Trophoblast cell (in vitro differentiated cells and primary cell): Measurements from ENCODE around the gene EEF1A2.

Source experiments
- DNase-seq, 2 donors: peaks; one replicate each; pipeline ENCODE4 v3.0.0-alpha.2; 2016
- H2AFZ ChIP-seq: 2 replicates; pipeline ENCODE4 v1.6.1; 2013; ENCODE audit warnings: low read length, moderate library complexity, mild to moderate bottlenecking; ENCODE audit not compliant: insufficient read depth, poor library complexity
- H2AK5ac ChIP-seq: 2 replicates; pipeline ENCODE4 v1.6.1; 2013; ENCODE audit warnings: mild to moderate bottlenecking, low read length
- H2BK120ac ChIP-seq: 2 replicates; pipeline ENCODE4 v1.6.1; 2013; ENCODE audit warnings: low read length, mild to moderate bottlenecking, moderate library complexity; ENCODE audit not compliant: insufficient read depth, poor library complexity
- H2BK12ac ChIP-seq: 2 replicates; pipeline ENCODE4 v1.6.1; 2013; ENCODE audit warnings: mild to moderate bottlenecking, low read length, moderate library complexity
- H2BK5ac ChIP-seq: 2 replicates; pipeline ENCODE4 v1.6.1; 2013; ENCODE audit warnings: low read length, low read depth, moderate library complexity, mild to moderate bottlenecking; ENCODE audit not compliant: poor library complexity
- H3K14ac ChIP-seq: 2 replicates; pipeline ENCODE4 v1.6.1; 2013; ENCODE audit warnings: mild to moderate bottlenecking, low read length
- H3K18ac ChIP-seq: 2 replicates; pipeline ENCODE4 v1.6.1; 2013; ENCODE audit warnings: mild to moderate bottlenecking, low read length
- H3K23ac ChIP-seq: 2 replicates; pipeline ENCODE4 v1.6.1; 2013; ENCODE audit warnings: low read length
- H3K27ac ChIP-seq: 2 replicates; pipeline ENCODE4 v1.5.1; 2013; ENCODE audit warnings: low read depth, mild to moderate bottlenecking, inconsistent platforms, low read length, moderate library complexity
- H3K27me3 ChIP-seq: 2 replicates; pipeline ENCODE4 v1.6.1; 2013; ENCODE audit warnings: inconsistent platforms, mild to moderate bottlenecking, low read length, moderate library complexity; ENCODE audit not compliant: insufficient read depth
- H3K36me3 ChIP-seq, 2 experiments: 1 replicate in 1 of 2; 2 replicates in 1 of 2; pipeline ENCODE4 v1.6.1; 2013; ENCODE audit warnings: low read length in 2 of 2, mild to moderate bottlenecking in 2 of 2, moderate library complexity in 1 of 2; ENCODE audit not compliant: insufficient read depth in 2 of 2, control insufficient read depth in 1 of 2
- H3K4ac ChIP-seq: 2 replicates; pipeline ENCODE4 v1.6.1; 2013; ENCODE audit warnings: low read depth, mild to moderate bottlenecking, low read length, moderate library complexity
- H3K4me1 ChIP-seq, 2 experiments: 1 replicate in 1 of 2; 2 replicates in 1 of 2; pipeline ENCODE4 v1.6.1; 2013; ENCODE audit warnings: low read length in 2 of 2, mild to moderate bottlenecking in 2 of 2, moderate library complexity in 1 of 2; ENCODE audit not compliant: insufficient read depth in 2 of 2, control insufficient read depth in 1 of 2
- H3K4me2 ChIP-seq: 2 replicates; pipeline ENCODE4 v1.6.1; 2013; ENCODE audit warnings: inconsistent platforms, mild to moderate bottlenecking, low read length, moderate library complexity
- H3K4me3 ChIP-seq: 2 replicates; pipeline ENCODE4 v1.5.1; 2013; ENCODE audit warnings: mild to moderate bottlenecking, low read depth, low read length, inconsistent platforms
- H3K79me1 ChIP-seq: one replicate; pipeline ENCODE4 v1.6.1; 2013; ENCODE audit warnings: low read length
- H3K79me2 ChIP-seq: 2 replicates; pipeline ENCODE4 v1.6.1; 2013; ENCODE audit warnings: low read length, mild to moderate bottlenecking; ENCODE audit not compliant: control insufficient read depth, insufficient read depth, poor library complexity
- H3K9ac ChIP-seq: 2 replicates; pipeline ENCODE4 v1.6.1; 2013; ENCODE audit warnings: mild to moderate bottlenecking, low read length
- H3K9me3 ChIP-seq: 2 replicates; pipeline ENCODE4 v1.6.1; 2013; ENCODE audit warnings: low read depth, mild to moderate bottlenecking, control low read depth, inconsistent platforms, low read length; ENCODE audit not compliant: insufficient read depth
- H4K12ac ChIP-seq: 2 replicates; pipeline ENCODE4 v1.6.1; 2013; ENCODE audit warnings: low read depth, mild to moderate bottlenecking, low read length, moderate library complexity
- H4K8ac ChIP-seq: 2 replicates; pipeline ENCODE4 v1.6.1; 2013; ENCODE audit warnings: low read depth, mild to moderate bottlenecking, low read length, moderate library complexity
- H4K91ac ChIP-seq: one replicate; pipeline ENCODE4 v1.6.1; 2013; ENCODE audit warnings: low read depth, mild to moderate bottlenecking, low read length, moderate library complexity
- WGBS: extraction: QIAGEN DNeasy Blood & Tissue Kit; methylation state at CpG from one replicate; pipeline ENCODE4 v1.1.7; 2013; ENCODE audit warnings: missing lambda C conversion rate; ENCODE audit not compliant: insufficient read length, insufficient coverage; ENCODE audit errors: extremely low coverage; 5-methylcytosine and 5-hydroxymethylcytosine counted together

EEF1A2 gene

GRCh38 chr20:63508072-63508768 lies 9.3 kb upstream of the EEF1A2 start:
- Histone ChIP-seq H3K79me1 (no peaks in the 10 kb centered on the region), H4K8ac (no peak overlapping the region), H3K27me3 (no peaks in the 10 kb centered on the region), H2BK120ac (no peak overlapping the region), H2AK5ac (no peak overlapping the region), H2BK5ac (no peak overlapping the region), H4K12ac (no peak overlapping the region), H2BK12ac (no peak overlapping the region), H4K91ac (no peak overlapping the region), H3K36me3 (no peaks in the 10 kb centered on the region), H3K4ac (no peak overlapping the region), H3K4me1 (no peaks in the 10 kb centered on the region), H3K9ac (no peak overlapping the region), H3K27ac (no peak overlapping the region), H3K79me2 (no peaks in the 10 kb centered on the region), H3K18ac (no peak overlapping the region), H2AFZ (no peak overlapping the region), H3K4me2 (no peak overlapping the region), H3K9me3 (peaks cover 12% of the 10 kb centered on the region), H3K14ac (no peak overlapping the region), H3K4me3 (no peak overlapping the region), H3K23ac (no peak overlapping the region)
- DNase-seq, result no peak
- WGBS, result no CpG with 5 or more reads among the region's 33 CpGs

- Histone ChIP-seq H3K27me3 (no peaks in the 10 kb centered on the region), H2AFZ (no peak overlapping the region), H3K27ac (no peak overlapping the region), H3K36me3 (no peaks in the 10 kb centered on the region), H4K8ac (no peak overlapping the region), H2AK5ac (no peak overlapping the region), H4K91ac (no peak overlapping the region), H3K4me1 (no peaks in the 10 kb centered on the region), H3K4me2 (no peak overlapping the region), H3K23ac (no peak overlapping the region), H3K4ac (no peak overlapping the region), H2BK12ac (no peak overlapping the region), H4K12ac (no peak overlapping the region), H3K9ac (no peak overlapping the region), H3K14ac (no peak overlapping the region), H3K18ac (no peak overlapping the region), H3K79me1 (no peaks in the 10 kb centered on the region), H2BK5ac (no peak overlapping the region), H3K79me2 (no peaks in the 10 kb centered on the region), H3K4me3 (no peak overlapping the region), H2BK120ac (no peak overlapping the region), H3K9me3 (peaks cover 12% of the 10 kb centered on the region)
- no peak for DNase-seq
- no CpG with 5 or more reads among the region's 30 CpGs for WGBS
These were observed 8.3 kb upstream of the EEF1A2 start for GRCh38 chr20:63507083-63507743.

GRCh38 chr20:63505723-63506122 lies 6.8 kb upstream of the EEF1A2 start:
- Histone ChIP-seq H3K9me3 (peaks cover 14% of the 10 kb centered on the region), H4K8ac (no peak overlapping the region), H3K27ac (no peak overlapping the region), H2AK5ac (no peak overlapping the region), H3K23ac (no peak overlapping the region), H3K79me1 (no peaks in the 10 kb centered on the region), H3K18ac (no peak overlapping the region), H2AFZ (no peak overlapping the region), H3K27me3 (no peaks in the 10 kb centered on the region), H3K79me2 (no peaks in the 10 kb centered on the region), H3K9ac (no peak overlapping the region), H3K4me2 (no peak overlapping the region), H3K14ac (no peak overlapping the region), H2BK120ac (no peak overlapping the region), H4K91ac (no peak overlapping the region), H3K4me1 (no peaks in the 10 kb centered on the region), H3K36me3 (no peaks in the 10 kb centered on the region), H2BK5ac (no peak overlapping the region), H3K4ac (no peak overlapping the region), H2BK12ac (no peak overlapping the region), H4K12ac (no peak overlapping the region), H3K4me3 (no peak overlapping the region)
- WGBS, result no CpG with 5 or more reads among the region's 12 CpGs
- no peak for DNase-seq

- H4K91ac ChIP-seq, result no peak overlapping the region
- no peaks in the 10 kb centered on the region for H3K4me1 ChIP-seq
- no peaks in the 10 kb centered on the region for H3K27me3 ChIP-seq
- H4K12ac ChIP-seq, result no peak overlapping the region
- H3K9ac ChIP-seq, result no peak overlapping the region
- no peak overlapping the region for H2BK12ac ChIP-seq
- H3K36me3 ChIP-seq, result no peaks in the 10 kb centered on the region
- DNase-seq, result no peak
- no peaks in the 10 kb centered on the region for H3K79me2 ChIP-seq
- H4K8ac ChIP-seq, result no peak overlapping the region
- H2BK5ac ChIP-seq, result no peak overlapping the region
- peaks cover 14% of the 10 kb centered on the region for H3K9me3 ChIP-seq
- H3K4me2 ChIP-seq, result no peak overlapping the region
- H2BK120ac ChIP-seq, result no peak overlapping the region
- no peaks in the 10 kb centered on the region for H3K79me1 ChIP-seq
- H3K18ac ChIP-seq, result no peak overlapping the region
- H3K27ac ChIP-seq, result no peak overlapping the region
- no peak overlapping the region for H2AFZ ChIP-seq
- no peak overlapping the region for H3K4me3 ChIP-seq
- no peak overlapping the region for H3K14ac ChIP-seq
- WGBS, result no CpG with 5 or more reads among the region's 8 CpGs
- no peak overlapping the region for H3K23ac ChIP-seq
- no peak overlapping the region for H2AK5ac ChIP-seq
- H3K4ac ChIP-seq, result no peak overlapping the region
These were observed 6.4 kb upstream of the EEF1A2 start for GRCh38 chr20:63505281-63505680.
